Hypothalamus (tissue), 51 donors: ENCODE data around the gene ERCC1.
"Not testable (repeated sequence)": the region's sequence is repeated elsewhere in the genome, so short reads cannot be mapped to it uniquely, and the experiment has no call there.

Experiments
- DNase-seq, 51 donors: peaks; one replicate each; lab custom pipeline; 2025; lab: John Stamatoyannopoulos, UW

The ERCC1 gene

GRCh38 chr19:45432543-45432942 is 8.8 kb upstream of the ERCC1 start:
- DNase-seq, result not testable (repeated sequence)

GRCh38 chr19:45431008-45431407 is 7.3 kb upstream of the ERCC1 start:
- DNase-seq, result not testable (repeated sequence)

GRCh38 chr19:45429896-45430295 is 6.2 kb upstream of the ERCC1 start:
- not testable (repeated sequence) for DNase-seq

- peak in 10 of 51 donors; percentile 3 to 47 (median 21) for DNase-seq
Measured at GRCh38 chr19:45428384-45429231, 4.9 kb upstream of the ERCC1 start.

GRCh38 chr19:45424191-45425058 is 708 bp upstream of the ERCC1 start:
- DNase-seq, result peak in 27 of 51 donors; percentile 11 to 74 (median 43)

GRCh38 chr19:45423033-45423588 is 606 bp downstream of the ERCC1 start:
- DNase-seq, result peak in 1 of 51 donors; percentile 39

GRCh38 chr19:45421947-45422498 is 1.7 kb downstream of the ERCC1 start:
- DNase-seq, result no peak

GRCh38 chr19:45420871-45421270 is 2.8 kb downstream of the ERCC1 start:
- DNase-seq, result no peak

- no peak for DNase-seq
Measured at GRCh38 chr19:45420356-45420755, 3.4 kb downstream of the ERCC1 start.

GRCh38 chr19:45419895-45420294 is 3.8 kb downstream of the ERCC1 start:
- DNase-seq, result no peak

GRCh38 chr19:45419396-45419795 is 4.3 kb downstream of the ERCC1 start:
- DNase-seq, result peak in 23 of 51 donors; percentile 8 to 56 (median 36)

- DNase-seq, result no peak
Measured at GRCh38 chr19:45418802-45419201, 4.9 kb downstream of the ERCC1 start.

GRCh38 chr19:45417151-45417550 is 6.6 kb downstream of the ERCC1 start:
- DNase-seq, result no peak

GRCh38 chr19:45414468-45414867 is 9.2 kb downstream of the ERCC1 start:
- DNase-seq, result no peak

GRCh38 chr19:45413497-45413896 is 10.2 kb downstream of the ERCC1 start:
- no peak for DNase-seq

- not testable (repeated sequence) for DNase-seq
Measured at GRCh38 chr19:45410330-45410729, 13.4 kb downstream of the ERCC1 start.

GRCh38 chr19:45409557-45409920 is 14.2 kb downstream of the ERCC1 start:
- DNase-seq, result no peak

- no peak for DNase-seq
Measured at GRCh38 chr19:45408830-45409556, 14.7 kb downstream of the ERCC1 start.

GRCh38 chr19:45408121-45408520 is 15.6 kb downstream of the ERCC1 start:
- no peak for DNase-seq

GRCh38 chr19:45407585-45407984 is 16.1 kb downstream of the ERCC1 start:
- DNase-seq, result not testable (repeated sequence)
